ENCODE results near the gene SLC37A3. TPM values are rescaled to one million over a fixed set of nuclear protein-coding genes. Genes with fewer than 3 reads are reported as not detected.

Gene SLC37A3
- total RNA-seq, 6 experiments from 2014 or later, result 9.5 to 22.2 (median 13.6) TPM

DNA sequence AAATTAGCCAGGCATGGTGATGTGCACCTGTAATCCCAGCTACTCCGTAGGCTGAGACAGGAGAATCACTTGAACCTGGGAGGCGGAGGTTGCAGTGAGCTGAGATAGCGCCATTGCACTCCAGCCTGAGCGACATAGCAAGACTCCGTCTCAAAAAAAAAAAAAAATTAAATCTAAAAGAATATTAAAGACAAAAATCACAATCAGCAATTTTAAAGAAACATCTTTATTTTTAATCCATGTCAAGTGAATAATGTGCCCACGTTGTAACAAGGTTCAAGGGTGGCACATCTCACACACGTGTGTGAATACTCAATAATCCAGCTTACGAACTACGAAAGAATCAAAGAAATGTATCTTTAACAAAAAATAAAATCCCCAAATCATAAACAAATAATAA lies 23.0 kb downstream of the SLC37A3 start:
- intact Hi-C loops (cut with DNase I), result no loop called here
- Histone ChIP-seq H3K4me3 (no peak overlapping the region), H3K4me1 (no peaks in the 10 kb centered on the region), H3K9me3 (no peaks in the 10 kb centered on the region), H3K27me3 (no peaks in the 10 kb centered on the region), H3K36me3 (peaks cover 0 to 19% (median 3%) of the 10 kb centered on the region in 4 donors), H3K27ac (no peak overlapping the region)
- ATAC-seq, result no peak
- 86% methylated on average over 9 of the region's 9 CpGs for WGBS (ENCODE audit: insufficient coverage, low coverage, low lambda C conversion rate, missing lambda C conversion rate)
- TF ChIP-seq, protein P1, sequence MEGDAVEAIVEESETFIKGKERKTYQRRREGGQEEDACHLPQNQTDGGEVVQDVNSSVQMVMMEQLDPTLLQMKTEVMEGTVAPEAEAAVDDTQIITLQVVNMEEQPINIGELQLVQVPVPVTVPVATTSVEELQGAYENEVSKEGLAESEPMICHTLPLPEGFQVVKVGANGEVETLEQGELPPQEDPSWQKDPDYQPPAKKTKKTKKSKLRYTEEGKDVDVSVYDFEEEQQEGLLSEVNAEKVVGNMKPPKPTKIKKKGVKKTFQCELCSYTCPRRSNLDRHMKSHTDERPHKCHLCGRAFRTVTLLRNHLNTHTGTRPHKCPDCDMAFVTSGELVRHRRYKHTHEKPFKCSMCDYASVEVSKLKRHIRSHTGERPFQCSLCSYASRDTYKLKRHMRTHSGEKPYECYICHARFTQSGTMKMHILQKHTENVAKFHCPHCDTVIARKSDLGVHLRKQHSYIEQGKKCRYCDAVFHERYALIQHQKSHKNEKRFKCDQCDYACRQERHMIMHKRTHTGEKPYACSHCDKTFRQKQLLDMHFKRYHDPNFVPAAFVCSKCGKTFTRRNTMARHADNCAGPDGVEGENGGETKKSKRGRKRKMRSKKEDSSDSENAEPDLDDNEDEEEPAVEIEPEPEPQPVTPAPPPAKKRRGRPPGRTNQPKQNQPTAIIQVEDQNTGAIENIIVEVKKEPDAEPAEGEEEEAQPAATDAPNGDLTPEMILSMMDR (IDR thresholded peaks at IDR 0.05), result no peak
- no peak for TF ChIP-seq POLR2A (IDR thresholded peaks at IDR 0.05)
- DNase-seq, result no peak

DNA sequence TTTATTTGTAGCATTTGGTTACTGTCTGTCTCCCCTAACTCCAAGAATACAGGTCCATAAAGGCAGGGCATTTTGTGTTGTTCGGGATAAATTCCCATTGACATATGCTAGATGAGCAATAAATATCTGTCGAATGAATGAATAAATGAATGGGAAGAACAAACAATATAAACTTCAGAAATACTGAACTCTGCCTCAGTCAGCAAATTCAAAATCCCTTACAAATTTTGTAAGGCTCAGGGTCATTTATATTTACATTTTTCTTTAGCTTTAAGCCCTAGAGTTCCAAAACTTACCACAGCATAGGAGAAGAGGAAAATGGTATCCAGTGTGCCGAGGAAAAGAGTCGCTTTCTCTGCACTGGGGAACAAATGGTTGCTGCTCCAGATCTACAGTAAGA lies 29.0 kb downstream of the SLC37A3 start:
- TF ChIP-seq, protein P1 (IDR thresholded peaks at IDR 0.05), result no peak
- no peak for TF ChIP-seq POLR2A (IDR thresholded peaks at IDR 0.05)
- H3K36me3 ChIP-seq, result peaks cover 0 to 2% (median 0%) of the 10 kb centered on the region in 4 donors
- no peaks in the 10 kb centered on the region for H3K27me3 ChIP-seq
- DNase-seq (no peak), ATAC-seq (no peak)
- no peaks in the 10 kb centered on the region for H3K4me1 ChIP-seq
- intact Hi-C loops (cut with DNase I), result no loop called here
- H3K27ac ChIP-seq, result no peak overlapping the region
- H3K9me3 ChIP-seq, result no peaks in the 10 kb centered on the region
- H3K4me3 ChIP-seq, result no peak overlapping the region
- WGBS (ENCODE audit: insufficient coverage, low coverage, low lambda C conversion rate, missing lambda C conversion rate), result 93% methylated on average over 4 of the region's 4 CpGs

DNA sequence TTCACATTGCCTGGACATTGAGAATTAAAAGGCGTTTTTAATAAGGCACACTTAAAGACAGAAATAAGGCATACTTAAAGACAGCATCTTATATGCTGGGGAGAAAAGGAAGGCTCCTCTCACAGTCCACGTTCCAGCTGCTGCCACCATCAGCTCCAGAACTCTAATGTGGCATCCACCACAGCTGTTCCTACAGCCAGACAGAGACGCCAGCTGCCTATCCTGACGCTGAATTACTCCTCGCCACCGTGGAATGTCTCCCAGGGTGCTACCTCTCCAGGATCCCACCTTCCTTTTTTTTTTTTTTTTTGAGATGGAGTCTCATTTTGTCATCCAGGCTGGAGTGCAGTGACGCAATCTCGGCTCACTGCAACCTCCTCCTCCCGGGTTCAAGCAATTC lies 30.8 kb downstream of the SLC37A3 start:
- DNase-seq (no peak), ATAC-seq (no peak)
- H3K9me3 ChIP-seq, result no peaks in the 10 kb centered on the region
- no peaks in the 10 kb centered on the region for H3K4me1 ChIP-seq
- intact Hi-C loops (cut with DNase I), result no loop called here
- no peak for TF ChIP-seq POLR2A (IDR thresholded peaks at IDR 0.05)
- TF ChIP-seq, protein P1 (IDR thresholded peaks at IDR 0.05), result no peak
- WGBS (ENCODE audit: insufficient coverage, low coverage, low lambda C conversion rate, missing lambda C conversion rate), result 83% methylated on average over 5 of the region's 9 CpGs
- H3K36me3 ChIP-seq, result peaks cover 0 to 2% (median 0%) of the 10 kb centered on the region in 4 donors
- H3K27me3 ChIP-seq, result no peaks in the 10 kb centered on the region
- H3K27ac ChIP-seq, result no peak overlapping the region
- H3K4me3 ChIP-seq, result no peak overlapping the region

DNA sequence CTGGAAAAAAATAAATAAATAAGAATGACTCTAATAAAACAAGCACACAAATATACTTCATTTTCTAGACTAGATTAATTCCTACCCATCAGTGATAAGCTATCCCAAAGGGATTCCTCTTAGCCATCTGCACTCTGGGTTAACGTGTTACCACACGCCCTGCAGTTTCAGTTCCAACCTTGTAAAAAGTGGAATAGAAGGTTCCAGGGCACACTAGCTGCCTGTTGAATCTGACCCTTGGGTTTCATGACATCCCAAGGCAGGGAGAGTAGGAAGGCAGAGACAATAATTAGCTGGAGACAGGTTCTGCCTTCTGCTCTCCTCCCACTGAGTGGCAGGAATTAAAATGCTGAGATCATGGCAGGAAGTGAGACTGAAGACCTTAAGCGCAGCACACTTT lies 33.5 kb downstream of the SLC37A3 start:
- Histone ChIP-seq H3K36me3 (peaks cover 0 to 2% (median 0%) of the 10 kb centered on the region in 4 donors), H3K4me3 (no peak overlapping the region), H3K27ac (no peak overlapping the region), H3K27me3 (no peaks in the 10 kb centered on the region), H3K4me1 (no peaks in the 10 kb centered on the region), H3K9me3 (no peaks in the 10 kb centered on the region)
- TF ChIP-seq, protein P1 (IDR thresholded peaks at IDR 0.05), result no peak
- TF ChIP-seq POLR2A (IDR thresholded peaks at IDR 0.05), result no peak
- DNase-seq (no peak), ATAC-seq (no peak)
- WGBS (ENCODE audit: insufficient coverage, low coverage, low lambda C conversion rate, missing lambda C conversion rate), result 70% methylated on average over 3 of the region's 3 CpGs
- intact Hi-C loops (cut with DNase I), result no loop called here

DNA sequence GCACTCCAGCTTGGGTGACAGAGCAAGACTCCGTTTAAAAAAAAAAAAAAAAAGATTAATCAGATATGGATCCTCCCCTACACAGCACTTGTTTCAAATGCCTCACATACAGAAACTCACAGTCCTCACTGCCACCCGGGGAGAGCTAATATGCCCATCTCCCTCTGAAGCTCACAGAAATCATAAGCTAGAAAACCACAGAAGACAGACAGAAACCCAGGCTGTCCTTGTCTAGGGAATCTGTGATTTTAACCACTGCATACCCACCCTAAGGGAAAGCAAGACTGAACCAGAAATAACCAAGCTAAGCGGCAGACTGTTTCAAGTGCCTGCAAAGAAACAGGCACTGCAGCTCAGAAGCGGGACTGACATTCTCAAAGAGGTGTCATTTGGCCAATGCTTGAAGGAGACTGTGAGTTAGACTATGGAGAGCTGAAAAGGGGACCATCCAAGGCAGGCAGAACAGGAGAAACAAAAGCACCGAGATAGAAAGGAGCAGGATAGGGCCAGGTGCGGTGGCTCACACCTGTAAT lies 37.6 kb downstream of the SLC37A3 start:
- ATAC-seq (no peak), DNase-seq (no peak)
- Histone ChIP-seq H3K27ac (no peak overlapping the region), H3K4me3 (no peak overlapping the region), H3K9me3 (no peaks in the 10 kb centered on the region), H3K27me3 (no peaks in the 10 kb centered on the region), H3K36me3 (no peaks in the 10 kb centered on the region), H3K4me1 (no peaks in the 10 kb centered on the region)
- TF ChIP-seq, protein P1 (IDR thresholded peaks at IDR 0.05), result no peak
- no peak for TF ChIP-seq POLR2A (IDR thresholded peaks at IDR 0.05)
- 95% methylated on average over 4 of the region's 6 CpGs for WGBS (ENCODE audit: insufficient coverage, low coverage, low lambda C conversion rate, missing lambda C conversion rate)
- intact Hi-C loops (cut with DNase I), result no loop called here
